HCT116 (cell line): ENCODE data around the gene CAP1. TPM values are rescaled to one million over a fixed set of nuclear protein-coding genes. Genes with fewer than 3 reads are reported as not detected.

Source experiments
- ATAC-seq: fragments of 200-7000 bp; cut with Tn5 transposase; 2 replicates; pipeline ENCODE4 v1.9.1; 2020; ENCODE audit warnings: mild to moderate bottlenecking, moderate library complexity
- BruUV-seq: library from RNA; stranded (reverse); fragments of 400-500 nt; replicated peaks from 2 replicates; lab custom pipeline; 2021; lab: Mats Ljungman, UMichigan
- CTCF ChIA-PET: fragments of 300-600 bp; sonication (Branson Sonifier 250); formaldehyde crosslinking; loops from one replicate; lab custom pipeline; 2021; ENCODE audit warnings: antibody characterized with exemption; lab: Charles Lee
- POLR2A ChIA-PET: fragments of 300-600, 350-600 bp; sonication (Branson Sonifier 250); formaldehyde crosslinking; loops from one replicate; lab custom pipeline; 2021; ENCODE audit warnings: antibody characterized with exemption; lab: Charles Lee
- RAD21 ChIA-PET, 2 experiments: fragments of 300-600 bp; sonication (Branson Sonifier 250); formaldehyde crosslinking; loops; one replicate each; lab custom pipeline; 2023; ENCODE audit warnings: low total read pairs in 2 of 2; ENCODE audit not compliant: uncharacterized antibody in 2 of 2, unreplicated experiment in 2 of 2, low non-redundant PET in 1 of 2; lab: Charles Lee
- DNase-seq: peaks from one replicate; pipeline ENCODE4 v3.0.0-alpha.2; 2010; ENCODE audit warnings: low read depth, low spot score
- H2AFZ ChIP-seq: fragments of 200-600 bp; shearing (Covaris generic), sonication (generic); 2 replicates; pipeline ENCODE4 v1.6.1; 2017; ENCODE audit warnings: low read depth, mixed run types, mixed read lengths, antibody characterized with exemption, low read length; ENCODE audit not compliant: poor library complexity, severe bottlenecking
- H3K27ac ChIP-seq: 2 replicates; pipeline ENCODE4 v1.5.1; 2012; ENCODE audit warnings: low read depth, low read length
- H3K27me3 ChIP-seq: fragments of 200-600 bp; sonication (generic); 2 replicates; pipeline ENCODE4 v1.6.1; 2016; ENCODE audit warnings: mixed run types, low read length, mixed read lengths; ENCODE audit not compliant: insufficient read depth
- H3K36me3 ChIP-seq, 2 experiments: fragments of 200-500 bp in 1 of 2; fragments of 200-600 bp in 1 of 2; sonication (Bioruptor generic) in 1 of 2; sonication (generic) in 1 of 2; 2 replicates each; pipeline versions ENCODE4 v1.5.1 to v1.6.1; 2014 to 2016; ENCODE audit warnings: low read length in 2 of 2, inconsistent platforms in 1 of 2, mixed read lengths in 1 of 2, mixed run types in 1 of 2; ENCODE audit not compliant: insufficient read depth in 2 of 2, control insufficient read depth in 1 of 2
- H3K4me1 ChIP-seq, 2 experiments: fragments of 200-600 bp in 1 of 2; sonication (generic) in 1 of 2; 2 replicates each; pipeline versions ENCODE4 v1.5.1 to v1.6.1; 2012 to 2017; ENCODE audit warnings: low read length in 2 of 2, inconsistent platforms in 1 of 2, mild to moderate bottlenecking in 1 of 2, mixed read lengths in 1 of 2, mixed run types in 1 of 2, moderate library complexity in 1 of 2; ENCODE audit not compliant: insufficient read depth in 2 of 2, control insufficient read depth in 1 of 2
- H3K4me2 ChIP-seq: fragments of 200-600 bp; sonication (generic); 2 replicates; pipeline ENCODE4 v1.6.1; 2017; ENCODE audit warnings: mixed run types, low read length, mixed read lengths
- H3K4me3 ChIP-seq, 2 experiments: fragments of 200-600 bp in 1 of 2; sonication (generic) in 1 of 2; replicated peaks in 1 of 2; 2 replicates each; pipeline ENCODE4 v1.5.1; 2011 to 2016; ENCODE audit warnings: low read length in 2 of 2, control low read depth in 1 of 2, low read depth in 1 of 2, mild to moderate bottlenecking in 1 of 2, mixed read lengths in 1 of 2, mixed run types in 1 of 2
- H3K79me2 ChIP-seq: fragments of 200-600 bp; sonication (generic); 2 replicates; pipeline ENCODE4 v1.6.1; 2017; ENCODE audit warnings: mild to moderate bottlenecking, mixed run types, low read length, moderate library complexity, mixed read lengths; ENCODE audit not compliant: insufficient read depth
- H3K9ac ChIP-seq: fragments of 200-600 bp; sonication (generic); 2 replicates; pipeline ENCODE4 v1.6.1; 2016; ENCODE audit warnings: low read length, mixed read lengths
- H3K9me2 ChIP-seq: fragments of 200-600 bp; sonication (generic), shearing (Covaris generic); 2 replicates; pipeline ENCODE4 v1.6.1; 2017; ENCODE audit warnings: mixed run types, mild to moderate bottlenecking, moderate library complexity; ENCODE audit not compliant: insufficient read depth
- H3K9me3 ChIP-seq, 2 experiments: fragments of 200-500 bp in 1 of 2; fragments of 200-600 bp in 1 of 2; sonication (Bioruptor generic) in 1 of 2; sonication (generic) in 1 of 2; 2 replicates each; pipeline ENCODE4 v1.6.1; 2014 to 2017; ENCODE audit warnings: low read length in 2 of 2, mixed read lengths in 2 of 2, inconsistent platforms in 1 of 2, low read depth in 1 of 2, mild to moderate bottlenecking in 1 of 2, mixed run types in 1 of 2, moderate library complexity in 1 of 2; ENCODE audit not compliant: control insufficient read depth in 1 of 2, insufficient read depth in 1 of 2
- H4K20me1 ChIP-seq: fragments of 200-600 bp; sonication (generic), shearing (Covaris generic); 2 replicates; pipeline ENCODE4 v1.6.1; 2017; ENCODE audit warnings: mixed run types, mild to moderate bottlenecking, moderate library complexity; ENCODE audit not compliant: insufficient read depth
- CBX3 ChIP-seq: IDR thresholded peaks from 2 replicates; pipeline ENCODE4 v1.6.1; 2012; ENCODE audit warnings: low read depth
- EGR1 ChIP-seq: IDR thresholded peaks from 2 replicates; pipeline ENCODE4 v1.6.1; 2012; ENCODE audit warnings: low read depth
- MAX ChIP-seq: IDR thresholded peaks from 2 replicates; pipeline ENCODE4 v1.6.1; 2012
- POLR2A ChIP-seq: IDR thresholded peaks from 2 replicates; pipeline ENCODE4 v1.7.0; 2011; ENCODE audit warnings: borderline replicate concordance; ENCODE audit not compliant: insufficient read depth, insufficient read length; ENCODE audit errors: extremely low read depth
- RAD21 ChIP-seq: IDR thresholded peaks from 2 replicates; pipeline ENCODE4 v1.6.1; 2012; ENCODE audit warnings: low read depth, mild to moderate bottlenecking
- REST ChIP-seq: IDR thresholded peaks from 2 replicates; pipeline ENCODE4 v1.6.1; 2012; ENCODE audit warnings: low read depth
- SRF ChIP-seq: IDR thresholded peaks from 2 replicates; pipeline ENCODE4 v1.6.1; 2012; ENCODE audit warnings: low read depth
- TCF7L2 ChIP-seq: IDR thresholded peaks from 2 replicates; pipeline ENCODE4 v1.7.0; 2011; ENCODE audit warnings: borderline replicate concordance, inconsistent platforms; ENCODE audit not compliant: insufficient read depth, insufficient read length; ENCODE audit errors: extremely low read depth
- ZBTB33 ChIP-seq: IDR thresholded peaks from 2 replicates; pipeline ENCODE4 v1.6.1; 2011; ENCODE audit warnings: mild to moderate bottlenecking, low read length, moderate library complexity; ENCODE audit not compliant: insufficient replicate concordance; ENCODE audit errors: extremely low read depth
- ZFX ChIP-seq: fragments of 450-650 bp; IDR thresholded peaks from 2 replicates; pipeline ENCODE4 v1.6.1; 2017
- intact Hi-C: fragments of 100-400 bp; cut with micrococcal nuclease; formaldehyde crosslinking; loops from 2 replicates; pipeline ENCODE4 v1.10.0; 2022
- total RNA-seq: library from RNA; stranded (reverse); gene quantifications from one replicate; pipeline ENCODE4 v1.2.1, GENCODE V29; 2021; ENCODE audit not compliant: unreplicated experiment

CAP1 gene
- total RNA-seq, 1 experiment from 2014 or later: 274 TPM

- TF ChIP-seq REST (no peak), POLR2A (no peak), ZFX (no peak), MAX (no peak)
Observed at GRCh38 chr1:40075266-40075665, 34.7 kb downstream of the CAP1 start (continued).

- BruUV-seq: no TSS peak
- H3K9me3 ChIP-seq: no peaks in the 10 kb centered on the region
- no peak overlapping the region for H3K4me3 ChIP-seq
- intact Hi-C loops: loop anchor here (5.0 kb wide), 1 partner anchor 240 kb away; the partner anchor contains the start of gene COL9A2
- no peaks in the 10 kb centered on the region for H4K20me1 ChIP-seq
- no peak overlapping the region for H3K4me2 ChIP-seq
- H2AFZ ChIP-seq: no peak overlapping the region
- no peaks in the 10 kb centered on the region for H3K79me2 ChIP-seq
- H3K27me3 ChIP-seq: no peaks in the 10 kb centered on the region
- TF ChIP-seq CBX3 (no peak), SRF (no peak), RAD21 (no peak), EGR1 (no peak), TCF7L2 (no peak), ZFX (no peak), ZBTB33 (no peak)
- RAD21 ChIA-PET: no interaction called here
- DNase-seq (no peak), ATAC-seq (no peak)
- no peak overlapping the region for H3K9ac ChIP-seq
- peaks cover 39 to 43% of the 10 kb centered on the region in 2 experiments for H3K36me3 ChIP-seq
- no peaks in the 10 kb centered on the region for H3K9me2 ChIP-seq
- POLR2A ChIA-PET: no interaction called here
- H3K4me1 ChIP-seq: no peaks in the 10 kb centered on the region
- H3K27ac ChIP-seq: no peak overlapping the region
- CTCF ChIA-PET: interaction anchor here (0.7 to 5.2 kb wide), 5 partner anchors 18 to 328 kb away, joined by 3 to 40 read pairs (median 4); no protein-coding TSS in a partner anchor
Observed at GRCh38 chr1:40076895-40077312, 36.4 kb downstream of the CAP1 start.
